GM23338 (cell line): ENCODE results near the gene RIT2. TPM values are rescaled to one million over a fixed set of nuclear protein-coding genes. Genes with fewer than 3 reads are reported as not detected.

Source experiments
- ATAC-seq: fragments of 200-7000 bp; cut with Tn5 transposase; 3 replicates; pipeline ENCODE4 v1.9.1; 2020
- DNase-seq: peaks from one replicate; pipeline ENCODE4 v3.0.0-alpha.2; 2015; ENCODE audit warnings: low spot score
- H2AFZ ChIP-seq: fragments of 200-600 bp; sonication (generic); 2 replicates; pipeline ENCODE4 v1.8.0; 2016; ENCODE audit warnings: antibody characterized with exemption, mild to moderate bottlenecking, moderate library complexity
- H3F3A ChIP-seq: fragments of 200-600 bp; sonication (generic); replicated peaks from 2 replicates; pipeline ENCODE4 v1.8.0; 2017; ENCODE audit warnings: antibody characterized with exemption, mixed run types, low read depth
- H3K27ac ChIP-seq: fragments of 200-600 bp; sonication (generic); 2 replicates; pipeline ENCODE4 v1.6.1; 2016; ENCODE audit warnings: low read depth
- H3K27me3 ChIP-seq: fragments of 200-600 bp; sonication (generic); 2 replicates; pipeline ENCODE4 v1.8.0; 2016; ENCODE audit warnings: mild to moderate bottlenecking, mixed run types, moderate library complexity; ENCODE audit not compliant: insufficient read depth
- H3K36me3 ChIP-seq: fragments of 200-600 bp; sonication (generic); 2 replicates; pipeline ENCODE4 v1.8.0; 2016; ENCODE audit warnings: mild to moderate bottlenecking; ENCODE audit not compliant: insufficient read depth
- H3K4me1 ChIP-seq: fragments of 200-600 bp; sonication (generic); 2 replicates; pipeline ENCODE4 v1.8.0; 2016; ENCODE audit warnings: mild to moderate bottlenecking, moderate library complexity; ENCODE audit not compliant: insufficient read depth
- H3K4me2 ChIP-seq: fragments of 200-600 bp; sonication (generic); 2 replicates; pipeline ENCODE4 v1.7.1; 2017; ENCODE audit warnings: mixed run types
- H3K4me3 ChIP-seq: fragments of 200-600 bp; sonication (generic); 2 replicates; pipeline ENCODE4 v1.6.1; 2016; ENCODE audit warnings: mixed run types
- H3K79me2 ChIP-seq: fragments of 200-600 bp; sonication (generic); replicated peaks from 2 replicates; pipeline ENCODE4 v1.8.0; 2017; ENCODE audit warnings: mild to moderate bottlenecking; ENCODE audit not compliant: insufficient read depth
- H3K9me2 ChIP-seq: fragments of 200-600 bp; sonication (generic); 2 replicates; pipeline ENCODE4 v1.8.0; 2017; ENCODE audit not compliant: insufficient read depth
- H4K20me1 ChIP-seq: fragments of 200-600 bp; sonication (generic); replicated peaks from 2 replicates; pipeline ENCODE4 v1.8.0; 2017; ENCODE audit warnings: mild to moderate bottlenecking; ENCODE audit not compliant: insufficient read depth
- H3K27ac Mint-ChIP-seq: 2 replicates; pipeline ENCODE4 v1.8.0; 2020; ENCODE audit warnings: inconsistent platforms, mild to moderate bottlenecking, moderate library complexity, mixed read lengths
- H3K27me3 Mint-ChIP-seq: 3 replicates; pipeline ENCODE4 v1.8.0; 2022; ENCODE audit warnings: low read depth, mild to moderate bottlenecking, moderate library complexity, mixed read lengths, inconsistent platforms; ENCODE audit not compliant: insufficient read depth, poor library complexity
- H3K36me3 Mint-ChIP-seq: 3 replicates; pipeline ENCODE4 v1.8.0; 2021; ENCODE audit warnings: low read depth, mild to moderate bottlenecking, inconsistent platforms, moderate library complexity, mixed read lengths
- H3K4me1 Mint-ChIP-seq: 3 replicates; pipeline ENCODE4 v1.8.0; 2020; ENCODE audit warnings: mild to moderate bottlenecking, inconsistent platforms, mixed read lengths
- H3K4me3 Mint-ChIP-seq: 3 replicates; pipeline ENCODE4 v1.8.0; 2021; ENCODE audit warnings: moderate library complexity, mild to moderate bottlenecking, inconsistent platforms, mixed read lengths
- H3K9me3 Mint-ChIP-seq: 3 replicates; pipeline ENCODE4 v1.8.0; 2020; ENCODE audit warnings: moderate library complexity, mild to moderate bottlenecking, inconsistent platforms, mixed read lengths
- EZH2 ChIP-seq: fragments of 200-600 bp; sonication (generic); IDR thresholded peaks from one replicate; pipeline ENCODE4 v1.8.0; 2017; ENCODE audit warnings: antibody characterized with exemption, mild to moderate bottlenecking, low read depth; ENCODE audit not compliant: unreplicated experiment
- EZH2phosphoT487 ChIP-seq: fragments of 200-600 bp; sonication (generic); IDR thresholded peaks from one replicate; pipeline ENCODE4 v1.8.1; 2018; ENCODE audit warnings: antibody characterized with exemption; ENCODE audit not compliant: unreplicated experiment
- JUNB ChIP-seq: IDR thresholded peaks from one replicate; pipeline ENCODE4 v1.6.1; 2016; ENCODE audit warnings: antibody characterized with exemption; ENCODE audit not compliant: unreplicated experiment
- NANOG ChIP-seq: IDR thresholded peaks from 2 replicates; pipeline ENCODE4 v1.6.1; 2016; ENCODE audit warnings: antibody characterized with exemption, borderline replicate concordance
- STAT1 ChIP-seq: IDR thresholded peaks from one replicate; pipeline ENCODE4 v1.6.1; 2016; ENCODE audit warnings: antibody characterized with exemption; ENCODE audit not compliant: unreplicated experiment
- ZNF114 ChIP-seq: fragments of 250-450 bp; sonication (Bioruptor Pico); IDR thresholded peaks from 2 replicates; pipeline ENCODE4 v1.5.0; 2020; ENCODE audit warnings: mild to moderate bottlenecking, moderate library complexity
- ZNF331 ChIP-seq: fragments of 250-450 bp; sonication (Bioruptor Pico); IDR thresholded peaks from 2 replicates; pipeline ENCODE4 v1.5.0; 2020; ENCODE audit warnings: low read depth, mild to moderate bottlenecking, moderate library complexity
- polyA plus RNA-seq: library from polyadenylated mRNA; unstranded; fragments of >200 nt; fragmentation: Nextera tagmentation; extraction: Ambion mirVana; gene quantifications from 2 replicates; pipeline ENCODE4 v1.2.1, GENCODE V29; 2016
- total RNA-seq: library from RNA; depleted of rRNA; stranded (reverse); fragments of >200 nt; shearing (Covaris generic); gene quantifications from 2 replicates; pipeline ENCODE4 v1.2.3, GENCODE V29; 2014
- TF ChIP-seq, protein P1 (sequence below): fragments of 250-450 bp; sonication (Bioruptor Pico); IDR thresholded peaks from 2 replicates; pipeline ENCODE4 v1.5.0; 2020; ENCODE audit warnings: mild to moderate bottlenecking, moderate library complexity
- TF ChIP-seq, protein P2 (sequence below), 2 experiments: fragments of 200-600 bp in 1 of 2; sonication (generic) in 1 of 2; conservative IDR thresholded peaks; 2 replicates each; pipeline versions ENCODE4 v1.5.1 to v1.6.1; 2016 to 2017; ENCODE audit warnings: antibody characterized with exemption in 2 of 2, low read depth in 2 of 2, mild to moderate bottlenecking in 2 of 2, moderate library complexity in 1 of 2

RIT2 gene
- total and polyA plus RNA-seq, 2 experiments from 2014 or later, result 1.9 to 8.8 TPM

DNA sequence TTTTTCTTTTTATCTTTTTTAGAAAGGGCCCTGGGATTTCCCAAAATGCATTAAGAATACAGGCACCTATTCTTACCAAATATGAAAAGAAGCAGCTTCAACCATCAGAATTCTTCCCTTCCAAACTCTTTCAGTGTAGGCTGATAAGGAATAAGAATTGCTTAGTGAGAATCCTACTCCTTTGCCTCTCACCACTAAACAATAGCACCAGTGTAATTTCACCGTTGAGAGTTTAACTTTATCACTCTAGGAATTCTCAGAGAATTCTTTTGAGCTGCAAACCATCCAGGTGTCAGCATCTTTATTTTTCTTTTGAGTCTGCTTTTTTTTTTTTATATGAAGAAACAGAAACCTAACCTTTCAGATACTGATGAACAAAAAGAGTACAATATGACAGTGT, 194.9 kb downstream of the RIT2 start:
- no peaks in the 10 kb centered on the region for H3K9me3 Mint-ChIP-seq
- Histone ChIP-seq H3K27ac (no peak overlapping the region), H3K4me3 (no peak overlapping the region), H3K79me2 (no peaks in the 10 kb centered on the region), H3K9me2 (0 out of 2 replicates have a peak, but pooled peaks cover 2% of the 10 kb centered on the region), H3K4me1 (peaks cover 20% of the 10 kb centered on the region), H3K4me2 (no peak overlapping the region), H3K27me3 (no peaks in the 10 kb centered on the region), H3K36me3 (no peaks in the 10 kb centered on the region), H3F3A (no peaks in the 10 kb centered on the region), H4K20me1 (no peaks in the 10 kb centered on the region), H2AFZ (no peak overlapping the region)
- TF ChIP-seq JUNB (no peak), STAT1 (no peak), ZNF114 (CRISPR knock-in tag) (no peak), EZH2 (no peak), ZNF331 (CRISPR knock-in tag) (no peak)
- H3K36me3 Mint-ChIP-seq, result no peaks in the 10 kb centered on the region
- H3K4me1 Mint-ChIP-seq, result peaks cover 19% of the 10 kb centered on the region
- H3K27ac Mint-ChIP-seq, result peak overlapping the region; percentile 76
- peak; percentile 22 for DNase-seq
- H3K4me3 Mint-ChIP-seq, result no peak overlapping the region
- no peaks in the 10 kb centered on the region for H3K27me3 Mint-ChIP-seq
- peak; percentile 54 for ATAC-seq

DNA sequence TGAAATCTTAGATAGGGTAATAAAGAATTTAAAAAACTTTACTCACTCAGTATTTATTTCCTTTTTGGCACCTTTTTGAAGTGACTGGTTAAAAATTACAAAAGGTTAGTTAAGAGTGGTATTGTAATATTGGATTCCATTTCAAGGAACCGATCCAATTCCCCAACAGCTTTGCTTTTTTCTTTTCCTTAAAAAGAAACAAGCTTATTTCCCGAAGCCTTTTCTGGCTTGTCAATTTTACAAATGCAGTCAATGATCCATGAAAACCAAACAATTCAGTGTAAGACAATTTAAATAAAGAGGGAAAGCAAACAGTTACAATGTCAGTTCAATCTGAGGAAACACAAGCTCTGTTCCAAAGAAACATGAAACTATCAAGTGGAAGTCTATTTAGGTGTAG, 200.2 kb downstream of the RIT2 start:
- peak overlapping the region; percentile 64; the same call in 1 of the 2 replicates for H2AFZ ChIP-seq
- H3K9me3 Mint-ChIP-seq, result no peaks in the 10 kb centered on the region
- peaks cover 3% of the 10 kb centered on the region for H3K4me1 Mint-ChIP-seq
- H3F3A ChIP-seq, result no peaks in the 10 kb centered on the region
- no peaks in the 10 kb centered on the region for H3K36me3 ChIP-seq
- no peaks in the 10 kb centered on the region for H3K79me2 ChIP-seq
- peaks cover 6% of the 10 kb centered on the region for H3K4me1 ChIP-seq
- H3K4me3 Mint-ChIP-seq, result no peak overlapping the region
- no peaks in the 10 kb centered on the region for H3K36me3 Mint-ChIP-seq
- peak overlapping the region; percentile 49; the same call in 1 of the 2 replicates for H3K27ac Mint-ChIP-seq
- no peak overlapping the region for H3K4me2 ChIP-seq
- no peak overlapping the region for H3K4me3 ChIP-seq
- H3K27ac ChIP-seq, result no peak overlapping the region
- H3K27me3 Mint-ChIP-seq, result no peaks in the 10 kb centered on the region
- ATAC-seq (no peak), DNase-seq (no peak)
- 0 out of 2 replicates have a peak, but pooled peaks cover 2% of the 10 kb centered on the region for H3K9me2 ChIP-seq
- no peaks in the 10 kb centered on the region for H3K27me3 ChIP-seq
- no peak for TF ChIP-seq NANOG
- TF ChIP-seq EZH2, result no peak
- no peaks in the 10 kb centered on the region for H4K20me1 ChIP-seq

DNA sequence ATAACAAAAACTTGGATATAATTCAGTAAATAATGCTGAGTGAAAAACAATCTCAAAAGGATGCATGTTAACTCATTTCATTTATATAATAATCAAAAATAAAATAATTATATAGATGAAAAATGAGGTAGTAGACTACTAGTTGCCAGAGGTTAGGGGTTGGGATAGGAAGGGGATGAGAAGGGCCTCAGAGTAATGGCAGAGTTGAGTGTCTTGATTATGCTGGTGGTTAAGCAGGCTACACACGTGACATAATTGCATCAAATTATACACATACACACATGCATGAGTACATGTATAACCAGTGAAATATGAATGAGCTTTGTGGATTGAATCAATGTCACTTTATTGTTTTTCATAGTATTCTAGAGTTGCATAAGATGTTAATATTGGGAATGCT, 201.0 kb downstream of the RIT2 start:
- H3K4me3 ChIP-seq, result no peak overlapping the region
- no peaks in the 10 kb centered on the region for H3K36me3 Mint-ChIP-seq
- no peak overlapping the region for H2AFZ ChIP-seq
- no peaks in the 10 kb centered on the region for H3K36me3 ChIP-seq
- H3K4me3 Mint-ChIP-seq, result no peak overlapping the region
- H3K79me2 ChIP-seq, result no peaks in the 10 kb centered on the region
- H3K27ac Mint-ChIP-seq, result no peak overlapping the region
- H3K27me3 Mint-ChIP-seq, result no peaks in the 10 kb centered on the region
- H3K9me2 ChIP-seq, result 0 out of 2 replicates have a peak, but pooled peaks cover 2% of the 10 kb centered on the region
- H3K4me1 Mint-ChIP-seq, result no peaks in the 10 kb centered on the region
- no peaks in the 10 kb centered on the region for H3K9me3 Mint-ChIP-seq
- DNase-seq (no peak), ATAC-seq (no peak)
- no peak overlapping the region for H3K27ac ChIP-seq
- no peaks in the 10 kb centered on the region for H4K20me1 ChIP-seq
- H3K27me3 ChIP-seq, result no peaks in the 10 kb centered on the region
- no peaks in the 10 kb centered on the region for H3K4me1 ChIP-seq
- no peak overlapping the region for H3K4me2 ChIP-seq
- H3F3A ChIP-seq, result no peaks in the 10 kb centered on the region
- no peak for TF ChIP-seq ZNF114 (CRISPR knock-in tag)
- no peak for TF ChIP-seq JUNB
- TF ChIP-seq EZH2phosphoT487, result no peak
- no peak for TF ChIP-seq STAT1
- TF ChIP-seq, protein P1, sequence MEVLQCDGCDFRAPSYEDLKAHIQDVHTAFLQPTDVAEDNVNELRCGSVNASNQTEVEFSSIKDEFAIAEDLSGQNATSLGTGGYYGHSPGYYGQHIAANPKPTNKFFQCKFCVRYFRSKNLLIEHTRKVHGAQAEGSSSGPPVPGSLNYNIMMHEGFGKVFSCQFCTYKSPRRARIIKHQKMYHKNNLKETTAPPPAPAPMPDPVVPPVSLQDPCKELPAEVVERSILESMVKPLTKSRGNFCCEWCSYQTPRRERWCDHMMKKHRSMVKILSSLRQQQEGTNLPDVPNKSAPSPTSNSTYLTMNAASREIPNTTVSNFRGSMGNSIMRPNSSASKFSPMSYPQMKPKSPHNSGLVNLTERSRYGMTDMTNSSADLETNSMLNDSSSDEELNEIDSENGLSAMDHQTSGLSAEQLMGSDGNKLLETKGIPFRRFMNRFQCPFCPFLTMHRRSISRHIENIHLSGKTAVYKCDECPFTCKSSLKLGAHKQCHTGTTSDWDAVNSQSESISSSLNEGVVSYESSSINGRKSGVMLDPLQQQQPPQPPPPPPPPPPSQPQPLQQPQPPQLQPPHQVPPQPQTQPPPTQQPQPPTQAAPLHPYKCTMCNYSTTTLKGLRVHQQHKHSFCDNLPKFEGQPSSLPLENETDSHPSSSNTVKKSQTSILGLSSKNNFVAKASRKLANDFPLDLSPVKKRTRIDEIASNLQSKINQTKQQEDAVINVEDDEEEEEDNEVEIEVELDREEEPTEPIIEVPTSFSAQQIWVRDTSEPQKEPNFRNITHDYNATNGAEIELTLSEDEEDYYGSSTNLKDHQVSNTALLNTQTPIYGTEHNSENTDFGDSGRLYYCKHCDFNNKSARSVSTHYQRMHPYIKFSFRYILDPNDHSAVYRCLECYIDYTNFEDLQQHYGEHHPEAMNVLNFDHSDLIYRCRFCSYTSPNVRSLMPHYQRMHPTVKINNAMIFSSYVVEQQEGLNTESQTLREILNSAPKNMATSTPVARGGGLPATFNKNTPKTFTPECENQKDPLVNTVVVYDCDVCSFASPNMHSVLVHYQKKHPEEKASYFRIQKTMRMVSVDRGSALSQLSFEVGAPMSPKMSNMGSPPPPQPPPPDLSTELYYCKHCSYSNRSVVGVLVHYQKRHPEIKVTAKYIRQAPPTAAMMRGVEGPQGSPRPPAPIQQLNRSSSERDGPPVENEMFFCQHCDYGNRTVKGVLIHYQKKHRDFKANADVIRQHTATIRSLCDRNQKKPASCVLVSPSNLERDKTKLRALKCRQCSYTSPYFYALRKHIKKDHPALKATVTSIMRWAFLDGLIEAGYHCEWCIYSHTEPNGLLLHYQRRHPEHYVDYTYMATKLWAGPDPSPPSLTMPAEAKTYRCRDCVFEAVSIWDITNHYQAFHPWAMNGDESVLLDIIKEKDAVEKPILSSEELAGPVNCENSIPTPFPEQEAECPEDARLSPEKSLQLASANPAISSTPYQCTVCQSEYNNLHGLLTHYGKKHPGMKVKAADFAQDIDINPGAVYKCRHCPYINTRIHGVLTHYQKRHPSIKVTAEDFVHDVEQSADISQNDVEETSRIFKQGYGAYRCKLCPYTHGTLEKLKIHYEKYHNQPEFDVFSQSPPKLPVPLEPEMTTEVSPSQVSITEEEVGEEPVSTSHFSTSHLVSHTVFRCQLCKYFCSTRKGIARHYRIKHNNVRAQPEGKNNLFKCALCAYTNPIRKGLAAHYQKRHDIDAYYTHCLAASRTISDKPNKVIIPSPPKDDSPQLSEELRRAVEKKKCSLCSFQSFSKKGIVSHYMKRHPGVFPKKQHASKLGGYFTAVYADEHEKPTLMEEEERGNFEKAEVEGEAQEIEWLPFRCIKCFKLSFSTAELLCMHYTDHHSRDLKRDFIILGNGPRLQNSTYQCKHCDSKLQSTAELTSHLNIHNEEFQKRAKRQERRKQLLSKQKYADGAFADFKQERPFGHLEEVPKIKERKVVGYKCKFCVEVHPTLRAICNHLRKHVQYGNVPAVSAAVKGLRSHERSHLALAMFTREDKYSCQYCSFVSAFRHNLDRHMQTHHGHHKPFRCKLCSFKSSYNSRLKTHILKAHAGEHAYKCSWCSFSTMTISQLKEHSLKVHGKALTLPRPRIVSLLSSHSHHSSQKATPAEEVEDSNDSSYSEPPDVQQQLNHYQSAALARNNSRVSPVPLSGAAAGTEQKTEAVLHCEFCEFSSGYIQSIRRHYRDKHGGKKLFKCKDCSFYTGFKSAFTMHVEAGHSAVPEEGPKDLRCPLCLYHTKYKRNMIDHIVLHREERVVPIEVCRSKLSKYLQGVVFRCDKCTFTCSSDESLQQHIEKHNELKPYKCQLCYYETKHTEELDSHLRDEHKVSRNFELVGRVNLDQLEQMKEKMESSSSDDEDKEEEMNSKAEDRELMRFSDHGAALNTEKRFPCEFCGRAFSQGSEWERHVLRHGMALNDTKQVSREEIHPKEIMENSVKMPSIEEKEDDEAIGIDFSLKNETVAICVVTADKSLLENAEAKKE (CRISPR knock-in tag), result no peak
- TF ChIP-seq, protein P2, sequence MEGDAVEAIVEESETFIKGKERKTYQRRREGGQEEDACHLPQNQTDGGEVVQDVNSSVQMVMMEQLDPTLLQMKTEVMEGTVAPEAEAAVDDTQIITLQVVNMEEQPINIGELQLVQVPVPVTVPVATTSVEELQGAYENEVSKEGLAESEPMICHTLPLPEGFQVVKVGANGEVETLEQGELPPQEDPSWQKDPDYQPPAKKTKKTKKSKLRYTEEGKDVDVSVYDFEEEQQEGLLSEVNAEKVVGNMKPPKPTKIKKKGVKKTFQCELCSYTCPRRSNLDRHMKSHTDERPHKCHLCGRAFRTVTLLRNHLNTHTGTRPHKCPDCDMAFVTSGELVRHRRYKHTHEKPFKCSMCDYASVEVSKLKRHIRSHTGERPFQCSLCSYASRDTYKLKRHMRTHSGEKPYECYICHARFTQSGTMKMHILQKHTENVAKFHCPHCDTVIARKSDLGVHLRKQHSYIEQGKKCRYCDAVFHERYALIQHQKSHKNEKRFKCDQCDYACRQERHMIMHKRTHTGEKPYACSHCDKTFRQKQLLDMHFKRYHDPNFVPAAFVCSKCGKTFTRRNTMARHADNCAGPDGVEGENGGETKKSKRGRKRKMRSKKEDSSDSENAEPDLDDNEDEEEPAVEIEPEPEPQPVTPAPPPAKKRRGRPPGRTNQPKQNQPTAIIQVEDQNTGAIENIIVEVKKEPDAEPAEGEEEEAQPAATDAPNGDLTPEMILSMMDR (conservative IDR thresholded peaks at IDR 0.05; ENCODE audit: low read depth in 2 of 2), result no peak
